ENCODE data around the gene FMNL3. TPM values are rescaled to one million over a fixed set of nuclear protein-coding genes. Genes with fewer than 3 reads are reported as not detected.
"Not testable (repeated sequence)": the region's sequence is repeated elsewhere in the genome, so short reads cannot be mapped to it uniquely, and the experiment has no call there.

FMNL3 gene
- total and polyA plus RNA-seq, 4 donors = 0.72 to 4.5 (median 2.6) TPM

DNA sequence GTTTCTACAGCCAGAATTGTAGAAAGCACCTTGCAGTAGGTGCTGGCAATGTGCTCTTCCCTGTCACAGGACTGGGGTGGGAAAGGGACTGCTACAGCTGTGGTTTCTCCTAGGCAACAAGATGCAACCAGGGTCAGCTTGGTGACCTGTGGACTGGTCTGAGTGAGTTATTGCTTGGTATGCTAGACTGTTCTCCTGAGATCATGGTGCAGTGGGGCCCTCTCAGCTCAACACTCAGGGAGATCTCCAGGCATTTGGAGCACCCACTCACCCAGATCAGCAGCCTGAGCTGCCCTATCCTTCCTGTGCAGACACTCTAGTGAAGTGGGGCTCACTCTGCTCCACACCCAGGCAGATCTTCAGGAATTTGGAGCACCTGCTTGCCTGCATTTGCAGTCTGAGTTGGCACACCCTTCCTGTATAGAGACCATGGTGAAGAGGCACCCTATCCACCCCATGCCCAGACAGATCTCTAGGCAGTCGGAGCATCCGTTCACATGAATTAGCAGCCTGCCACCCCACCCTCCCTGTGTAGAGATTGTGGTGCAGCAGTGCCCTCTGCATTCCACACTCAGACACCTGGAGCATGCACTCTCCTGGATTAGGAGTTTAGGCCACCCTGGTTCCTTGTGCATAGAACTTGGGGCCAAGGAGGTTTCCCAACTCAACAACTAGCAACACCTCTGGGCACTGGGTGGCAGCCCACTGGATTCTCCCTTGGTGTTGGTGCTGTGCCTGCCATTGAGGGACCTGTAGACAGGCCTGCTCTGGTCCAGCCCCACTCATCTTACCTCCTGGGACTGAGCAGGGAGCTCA, 97.9 kb downstream of the FMNL3 start:
- no peak overlapping the region for H3K9ac ChIP-seq (ENCODE audit: low read depth in 1 of 2, low read length in 2 of 2)
- 99% methylated on average over 2 of the region's 2 CpGs for WGBS
- no peak overlapping the region for H3K4me3 ChIP-seq (ENCODE audit: low read depth in 1 of 3, low read length in 3 of 3)
- TF ChIP-seq EGR1 (IDR thresholded peaks at IDR 0.05; ENCODE audit: low read depth in 2 of 2) = no peak
- TF ChIP-seq, protein P1, sequence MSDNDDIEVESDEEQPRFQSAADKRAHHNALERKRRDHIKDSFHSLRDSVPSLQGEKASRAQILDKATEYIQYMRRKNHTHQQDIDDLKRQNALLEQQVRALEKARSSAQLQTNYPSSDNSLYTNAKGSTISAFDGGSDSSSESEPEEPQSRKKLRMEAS (IDR thresholded peaks at IDR 0.05) = no peak
- no peak for TF ChIP-seq FOXA1 (IDR thresholded peaks at IDR 0.05)
- no peak for TF ChIP-seq YY1 (IDR thresholded peaks at IDR 0.05)
- TF ChIP-seq SP1 (IDR thresholded peaks at IDR 0.05) = no peak
- no peak for TF ChIP-seq RXRA (IDR thresholded peaks at IDR 0.05)
- no peak for TF ChIP-seq GABPA (IDR thresholded peaks at IDR 0.05 in 1 of 2, conservative IDR thresholded peaks at IDR 0.05 in 1 of 2)
- no peaks in the 10 kb centered on the region for H3K27me3 ChIP-seq (ENCODE audit: control insufficient read depth in 4 of 4, insufficient read depth in 4 of 4, low read length in 3 of 4)
- no peaks in the 10 kb centered on the region for H3K36me3 ChIP-seq (ENCODE audit: control insufficient read depth in 4 of 4, insufficient read depth in 3 of 4, low read depth in 1 of 4, low read length in 3 of 4)
- H3K4me1 ChIP-seq (ENCODE audit: control insufficient read depth in 4 of 4, insufficient read depth in 4 of 4, low read length in 3 of 4) = peaks cover 0 to 5% (median 2%) of the 10 kb centered on the region in 4 donors
- no peak overlapping the region for H3K27ac ChIP-seq (ENCODE audit: low read depth in 1 of 2, low read length in 2 of 2)
- DNase-seq (ENCODE audit: low spot score) = no peak
- H3K9me3 ChIP-seq (ENCODE audit: control insufficient read depth in 4 of 4, low read length in 3 of 4) = no peaks in the 10 kb centered on the region

DNA sequence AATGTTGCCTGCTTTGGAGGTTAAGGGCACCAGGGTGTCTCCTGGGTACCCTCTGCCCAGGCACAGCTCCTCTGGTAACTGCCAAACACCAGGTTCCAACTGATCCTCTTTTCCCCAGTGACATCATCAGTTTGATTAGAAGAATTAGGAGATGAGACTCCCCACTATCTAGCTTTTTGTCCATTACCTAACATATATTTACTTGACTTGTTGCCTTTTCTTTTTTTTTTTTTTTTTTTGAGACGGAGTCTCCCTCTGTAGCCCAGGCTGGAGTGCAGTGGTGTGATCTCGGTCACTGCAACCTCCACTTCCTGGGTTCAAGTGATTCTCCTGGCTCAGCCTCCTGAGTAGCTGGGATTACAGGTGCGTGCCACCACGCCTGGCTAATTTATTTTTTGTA, 101.7 kb downstream of the FMNL3 start, which contains the start of gene FAM186B:
FAM186B (minus strand) TSS at position 101 of the 400 bp plus-strand sequence. CDS start 162 bp downstream, outside the sequence.
- DNase-seq (ENCODE audit: low spot score); H3K9ac ChIP-seq (ENCODE audit: low read depth in 1 of 2, low read length in 2 of 2); H3K9me3 ChIP-seq (ENCODE audit: control insufficient read depth in 4 of 4, low read length in 3 of 4); H3K27me3 ChIP-seq (ENCODE audit: control insufficient read depth in 4 of 4, insufficient read depth in 4 of 4, low read length in 3 of 4); H3K4me1 ChIP-seq (ENCODE audit: control insufficient read depth in 4 of 4, insufficient read depth in 4 of 4, low read length in 3 of 4); H3K27ac ChIP-seq (ENCODE audit: low read depth in 1 of 2, low read length in 2 of 2); H3K4me3 ChIP-seq (ENCODE audit: low read depth in 1 of 3, low read length in 3 of 3); H3K36me3 ChIP-seq (ENCODE audit: control insufficient read depth in 4 of 4, insufficient read depth in 3 of 4, low read depth in 1 of 4, low read length in 3 of 4): not testable (repeated sequence)
- 95% methylated on average over 4 of the region's 4 CpGs for WGBS

DNA sequence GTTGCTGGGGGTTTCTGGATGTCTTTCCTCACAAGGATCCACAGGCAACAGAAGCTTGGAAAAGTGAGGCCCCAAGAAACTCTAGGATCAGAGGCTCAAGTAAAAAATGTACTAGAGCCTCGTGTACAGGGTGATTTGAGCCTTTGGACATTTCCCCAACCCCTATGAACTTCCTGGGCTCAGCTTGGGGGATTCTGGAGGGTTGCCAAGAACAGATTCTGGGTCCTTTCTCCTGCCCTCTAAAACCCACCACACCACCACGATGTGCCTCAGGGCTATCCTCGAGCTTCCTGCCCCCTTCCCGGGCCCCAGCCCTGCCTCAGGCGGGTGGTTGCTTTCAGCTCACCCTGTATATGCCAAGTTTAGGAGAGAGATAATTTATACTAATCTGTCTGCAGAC, 102.3 kb downstream of the FMNL3 start:
- Histone ChIP-seq H3K4me3 (ENCODE audit: low read depth in 1 of 3, low read length in 3 of 3) (no peak overlapping the region), H3K36me3 (ENCODE audit: control insufficient read depth in 4 of 4, insufficient read depth in 3 of 4, low read depth in 1 of 4, low read length in 3 of 4) (peaks cover 0 to 5% (median 0%) of the 10 kb centered on the region in 4 donors), H3K9me3 (ENCODE audit: control insufficient read depth in 4 of 4, low read length in 3 of 4) (no peaks in the 10 kb centered on the region), H3K27me3 (ENCODE audit: control insufficient read depth in 4 of 4, insufficient read depth in 4 of 4, low read length in 3 of 4) (no peaks in the 10 kb centered on the region), H3K9ac (ENCODE audit: low read depth in 1 of 2, low read length in 2 of 2) (no peak overlapping the region), H3K27ac (ENCODE audit: low read depth in 1 of 2, low read length in 2 of 2) (no peak overlapping the region), H3K4me1 (ENCODE audit: control insufficient read depth in 4 of 4, insufficient read depth in 4 of 4, low read length in 3 of 4) (no peaks in the 10 kb centered on the region)
- no peak for DNase-seq (ENCODE audit: low spot score)
- WGBS = 69% methylated on average over 5 of the region's 5 CpGs
- TF ChIP-seq, protein P2, sequence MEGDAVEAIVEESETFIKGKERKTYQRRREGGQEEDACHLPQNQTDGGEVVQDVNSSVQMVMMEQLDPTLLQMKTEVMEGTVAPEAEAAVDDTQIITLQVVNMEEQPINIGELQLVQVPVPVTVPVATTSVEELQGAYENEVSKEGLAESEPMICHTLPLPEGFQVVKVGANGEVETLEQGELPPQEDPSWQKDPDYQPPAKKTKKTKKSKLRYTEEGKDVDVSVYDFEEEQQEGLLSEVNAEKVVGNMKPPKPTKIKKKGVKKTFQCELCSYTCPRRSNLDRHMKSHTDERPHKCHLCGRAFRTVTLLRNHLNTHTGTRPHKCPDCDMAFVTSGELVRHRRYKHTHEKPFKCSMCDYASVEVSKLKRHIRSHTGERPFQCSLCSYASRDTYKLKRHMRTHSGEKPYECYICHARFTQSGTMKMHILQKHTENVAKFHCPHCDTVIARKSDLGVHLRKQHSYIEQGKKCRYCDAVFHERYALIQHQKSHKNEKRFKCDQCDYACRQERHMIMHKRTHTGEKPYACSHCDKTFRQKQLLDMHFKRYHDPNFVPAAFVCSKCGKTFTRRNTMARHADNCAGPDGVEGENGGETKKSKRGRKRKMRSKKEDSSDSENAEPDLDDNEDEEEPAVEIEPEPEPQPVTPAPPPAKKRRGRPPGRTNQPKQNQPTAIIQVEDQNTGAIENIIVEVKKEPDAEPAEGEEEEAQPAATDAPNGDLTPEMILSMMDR (IDR thresholded peaks at IDR 0.05; ENCODE audit: low read depth, low read length, missing input control) = no peak
- TF ChIP-seq EGR1 (IDR thresholded peaks at IDR 0.05; ENCODE audit: low read depth in 2 of 2) (no peak), NR2F2 (IDR thresholded peaks at IDR 0.05) (no peak), FOXA2 (IDR thresholded peaks at IDR 0.05) (no peak), FOXA1 (IDR thresholded peaks at IDR 0.05) (no peak), HNF4G (IDR thresholded peaks at IDR 0.05) (no peak), JUND (IDR thresholded peaks at IDR 0.05) (no peak), HNF4A (conservative IDR thresholded peaks at IDR 0.05) (no peak), SP1 (IDR thresholded peaks at IDR 0.05) (no peak), RXRA (IDR thresholded peaks at IDR 0.05) (no peak), GABPA (IDR thresholded peaks at IDR 0.05 in 1 of 2, conservative IDR thresholded peaks at IDR 0.05 in 1 of 2) (no peak)
- TF ChIP-seq, protein P3, sequence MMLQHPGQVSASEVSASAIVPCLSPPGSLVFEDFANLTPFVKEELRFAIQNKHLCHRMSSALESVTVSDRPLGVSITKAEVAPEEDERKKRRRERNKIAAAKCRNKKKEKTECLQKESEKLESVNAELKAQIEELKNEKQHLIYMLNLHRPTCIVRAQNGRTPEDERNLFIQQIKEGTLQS (IDR thresholded peaks at IDR 0.05) = no peak
- TF ChIP-seq, protein P4, sequence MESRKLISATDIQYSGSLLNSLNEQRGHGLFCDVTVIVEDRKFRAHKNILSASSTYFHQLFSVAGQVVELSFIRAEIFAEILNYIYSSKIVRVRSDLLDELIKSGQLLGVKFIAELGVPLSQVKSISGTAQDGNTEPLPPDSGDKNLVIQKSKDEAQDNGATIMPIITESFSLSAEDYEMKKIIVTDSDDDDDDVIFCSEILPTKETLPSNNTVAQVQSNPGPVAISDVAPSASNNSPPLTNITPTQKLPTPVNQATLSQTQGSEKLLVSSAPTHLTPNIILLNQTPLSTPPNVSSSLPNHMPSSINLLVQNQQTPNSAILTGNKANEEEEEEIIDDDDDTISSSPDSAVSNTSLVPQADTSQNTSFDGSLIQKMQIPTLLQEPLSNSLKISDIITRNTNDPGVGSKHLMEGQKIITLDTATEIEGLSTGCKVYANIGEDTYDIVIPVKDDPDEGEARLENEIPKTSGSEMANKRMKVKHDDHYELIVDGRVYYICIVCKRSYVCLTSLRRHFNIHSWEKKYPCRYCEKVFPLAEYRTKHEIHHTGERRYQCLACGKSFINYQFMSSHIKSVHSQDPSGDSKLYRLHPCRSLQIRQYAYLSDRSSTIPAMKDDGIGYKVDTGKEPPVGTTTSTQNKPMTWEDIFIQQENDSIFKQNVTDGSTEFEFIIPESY (IDR thresholded peaks at IDR 0.05) = no peak
- TF ChIP-seq, protein P1 (IDR thresholded peaks at IDR 0.05) = no peak
- TF ChIP-seq, protein P5, sequence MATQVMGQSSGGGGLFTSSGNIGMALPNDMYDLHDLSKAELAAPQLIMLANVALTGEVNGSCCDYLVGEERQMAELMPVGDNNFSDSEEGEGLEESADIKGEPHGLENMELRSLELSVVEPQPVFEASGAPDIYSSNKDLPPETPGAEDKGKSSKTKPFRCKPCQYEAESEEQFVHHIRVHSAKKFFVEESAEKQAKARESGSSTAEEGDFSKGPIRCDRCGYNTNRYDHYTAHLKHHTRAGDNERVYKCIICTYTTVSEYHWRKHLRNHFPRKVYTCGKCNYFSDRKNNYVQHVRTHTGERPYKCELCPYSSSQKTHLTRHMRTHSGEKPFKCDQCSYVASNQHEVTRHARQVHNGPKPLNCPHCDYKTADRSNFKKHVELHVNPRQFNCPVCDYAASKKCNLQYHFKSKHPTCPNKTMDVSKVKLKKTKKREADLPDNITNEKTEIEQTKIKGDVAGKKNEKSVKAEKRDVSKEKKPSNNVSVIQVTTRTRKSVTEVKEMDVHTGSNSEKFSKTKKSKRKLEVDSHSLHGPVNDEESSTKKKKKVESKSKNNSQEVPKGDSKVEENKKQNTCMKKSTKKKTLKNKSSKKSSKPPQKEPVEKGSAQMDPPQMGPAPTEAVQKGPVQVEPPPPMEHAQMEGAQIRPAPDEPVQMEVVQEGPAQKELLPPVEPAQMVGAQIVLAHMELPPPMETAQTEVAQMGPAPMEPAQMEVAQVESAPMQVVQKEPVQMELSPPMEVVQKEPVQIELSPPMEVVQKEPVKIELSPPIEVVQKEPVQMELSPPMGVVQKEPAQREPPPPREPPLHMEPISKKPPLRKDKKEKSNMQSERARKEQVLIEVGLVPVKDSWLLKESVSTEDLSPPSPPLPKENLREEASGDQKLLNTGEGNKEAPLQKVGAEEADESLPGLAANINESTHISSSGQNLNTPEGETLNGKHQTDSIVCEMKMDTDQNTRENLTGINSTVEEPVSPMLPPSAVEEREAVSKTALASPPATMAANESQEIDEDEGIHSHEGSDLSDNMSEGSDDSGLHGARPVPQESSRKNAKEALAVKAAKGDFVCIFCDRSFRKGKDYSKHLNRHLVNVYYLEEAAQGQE (IDR thresholded peaks at IDR 0.05) = no peak

Data from liver (tissue), 9 donors.